ENCODE data around the gene ASIC4. TPM values are rescaled to one million over a fixed set of nuclear protein-coding genes. Genes with fewer than 3 reads are reported as not detected.

The ASIC4 gene
- polyA plus RNA-seq, 5 donors = 0.06 to 0.42 (median 0.22) TPM

GRCh38 chr2:219533930-219534661 lies 19.8 kb downstream of the ASIC4 start:
- no peak for DNase-seq

GRCh38 chr2:219536425-219536824 lies 22.1 kb downstream of the ASIC4 start:
- DNase-seq = no peak

- DNase-seq = no peak
These were observed 22.7 kb downstream of the ASIC4 start for GRCh38 chr2:219536967-219537366.

DNA sequence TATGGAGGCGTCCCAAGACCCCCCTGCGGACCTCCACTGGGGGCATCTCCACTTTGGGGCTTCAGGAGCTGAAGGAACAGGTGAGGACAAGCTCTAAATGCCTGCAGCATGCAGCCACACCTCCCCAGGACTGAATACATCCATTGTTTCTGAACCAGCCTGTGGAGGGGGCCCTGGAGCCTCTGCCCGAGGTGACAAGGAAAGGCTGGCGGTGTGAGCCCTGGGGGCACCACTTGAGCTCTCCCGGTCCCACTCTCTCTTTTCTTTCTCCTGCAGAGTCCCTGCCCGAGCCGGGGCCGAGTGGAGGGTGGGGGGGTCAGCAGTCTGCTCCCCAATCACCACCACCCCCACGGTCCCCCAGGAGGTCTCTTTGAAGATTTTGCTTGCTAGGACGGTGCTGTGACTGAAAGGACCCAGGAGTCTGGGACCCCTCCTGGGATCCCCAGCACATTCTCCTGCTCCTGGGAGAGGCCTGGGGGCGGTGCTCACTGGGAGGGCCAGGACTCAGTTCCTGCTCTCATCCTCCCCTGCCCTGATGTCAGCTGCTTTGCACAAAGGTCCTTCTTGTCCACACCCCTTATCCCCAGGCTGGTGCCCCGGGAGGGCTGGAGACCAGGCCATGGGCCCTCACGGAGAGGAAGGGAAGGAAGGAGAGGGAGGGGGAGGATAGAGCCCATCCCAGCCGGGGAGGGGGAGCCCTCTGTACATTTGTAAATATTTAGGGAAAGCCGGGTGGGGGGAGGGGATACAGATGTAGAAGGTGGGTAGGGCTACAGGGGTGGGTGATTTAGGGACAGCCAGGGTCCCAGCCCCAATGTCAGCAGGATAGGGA lies 23.6 kb downstream of the ASIC4 start:
- DNase-seq = peak in 1 of 2 donors; percentile 42

DNA sequence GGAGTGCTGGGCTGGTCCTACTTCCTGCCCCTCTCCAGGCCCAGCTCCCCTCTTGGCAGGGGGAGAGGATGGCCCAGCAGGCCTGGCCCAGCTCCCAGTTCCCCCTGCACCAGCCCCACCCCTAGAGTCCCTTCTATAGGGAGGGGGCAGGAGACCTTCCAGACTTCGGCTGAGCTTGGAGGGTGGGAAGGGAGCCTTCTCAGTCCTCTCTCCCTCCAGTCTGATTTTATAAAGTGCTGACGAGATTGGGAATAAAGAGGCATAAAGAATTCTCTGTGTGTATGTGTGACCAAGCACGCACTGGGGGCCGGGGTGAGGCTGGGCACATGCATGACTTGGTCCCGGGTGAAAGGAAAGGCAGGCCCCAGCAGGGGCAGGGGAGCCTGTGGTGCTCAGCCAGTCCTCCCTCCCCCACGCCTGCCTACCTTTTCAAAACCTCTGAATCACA lies 24.2 kb downstream of the ASIC4 start:
- DNase-seq = peak; percentile 61 to 69

DNA sequence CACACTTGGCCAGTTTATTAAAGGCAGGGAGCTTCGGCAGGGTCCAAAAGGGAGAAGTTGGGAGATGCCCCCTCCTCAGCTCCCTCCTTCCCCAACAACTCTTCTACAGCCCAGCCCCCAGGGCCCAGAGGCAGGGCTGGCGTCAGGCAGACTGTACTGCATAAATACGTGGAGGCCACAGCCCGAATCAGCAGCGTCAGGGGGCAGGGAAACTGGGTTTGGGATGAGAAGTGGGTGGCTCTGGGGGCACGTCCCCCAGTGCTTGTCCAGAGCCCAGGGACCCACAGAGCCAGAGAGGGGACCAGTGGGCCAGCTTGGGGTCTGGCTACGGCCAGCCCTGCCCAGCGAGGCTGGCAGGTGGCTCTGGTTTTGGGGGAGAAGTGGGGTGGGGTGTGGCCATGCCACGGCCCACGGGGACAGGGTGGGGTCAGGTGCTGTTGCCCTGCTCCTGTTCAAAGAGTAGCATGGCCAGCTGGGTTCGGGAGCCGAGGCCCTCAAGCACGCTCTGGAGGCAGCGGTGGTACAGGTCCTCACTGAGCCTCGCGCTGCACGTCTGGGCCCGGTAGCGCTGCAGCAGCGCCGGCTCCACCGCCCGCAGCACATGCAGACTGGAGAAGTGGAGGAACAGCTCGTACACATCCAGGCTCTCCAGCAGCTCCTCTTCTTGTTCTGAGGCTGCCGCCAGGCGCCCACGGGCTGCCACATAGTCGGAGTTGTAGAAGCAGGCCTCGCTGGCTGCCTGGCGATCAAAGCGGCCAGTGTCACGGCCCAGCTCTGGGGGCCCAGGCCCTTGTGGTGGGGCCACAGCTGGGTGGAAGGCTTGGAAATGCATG lies 24.9 kb downstream of the ASIC4 start:
- no peak for DNase-seq

DNA sequence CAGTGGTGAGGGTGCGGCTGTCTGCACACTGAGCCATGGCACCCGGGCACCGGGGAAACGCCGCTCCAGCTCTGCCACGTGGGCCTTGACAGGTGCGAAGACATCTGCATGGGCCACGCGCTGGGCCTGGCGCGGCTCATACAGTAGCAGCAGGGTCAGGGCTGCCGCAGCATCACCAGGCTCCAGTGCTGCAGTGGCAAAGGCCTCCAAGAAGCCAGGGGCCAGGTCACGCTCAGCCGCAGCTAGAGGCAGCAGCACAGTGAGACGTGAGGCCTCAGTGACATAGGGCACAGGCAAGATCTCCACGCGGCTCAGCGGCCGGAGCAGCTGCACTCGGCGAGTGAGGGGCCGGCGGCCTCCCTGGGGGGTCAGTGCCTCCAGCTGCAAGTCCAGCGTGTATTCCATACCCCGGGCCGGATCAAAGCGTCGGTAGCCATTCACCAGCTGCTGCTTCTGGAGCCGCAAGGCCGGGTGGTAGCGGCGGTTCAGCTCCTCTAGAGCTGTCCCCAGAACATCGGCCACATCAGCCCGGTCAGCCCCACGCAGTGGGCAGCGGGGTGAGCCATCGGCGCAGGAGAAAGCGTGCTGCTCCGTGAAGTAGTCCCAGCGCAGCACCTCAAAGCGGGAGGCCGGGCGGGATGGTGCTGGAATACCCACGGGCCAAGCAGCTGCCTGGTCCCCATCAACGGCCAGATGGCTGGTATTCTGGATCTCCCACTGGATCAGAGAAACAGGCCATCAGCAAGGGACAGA lies 25.8 kb downstream of the ASIC4 start:
- no peak for DNase-seq

DNA sequence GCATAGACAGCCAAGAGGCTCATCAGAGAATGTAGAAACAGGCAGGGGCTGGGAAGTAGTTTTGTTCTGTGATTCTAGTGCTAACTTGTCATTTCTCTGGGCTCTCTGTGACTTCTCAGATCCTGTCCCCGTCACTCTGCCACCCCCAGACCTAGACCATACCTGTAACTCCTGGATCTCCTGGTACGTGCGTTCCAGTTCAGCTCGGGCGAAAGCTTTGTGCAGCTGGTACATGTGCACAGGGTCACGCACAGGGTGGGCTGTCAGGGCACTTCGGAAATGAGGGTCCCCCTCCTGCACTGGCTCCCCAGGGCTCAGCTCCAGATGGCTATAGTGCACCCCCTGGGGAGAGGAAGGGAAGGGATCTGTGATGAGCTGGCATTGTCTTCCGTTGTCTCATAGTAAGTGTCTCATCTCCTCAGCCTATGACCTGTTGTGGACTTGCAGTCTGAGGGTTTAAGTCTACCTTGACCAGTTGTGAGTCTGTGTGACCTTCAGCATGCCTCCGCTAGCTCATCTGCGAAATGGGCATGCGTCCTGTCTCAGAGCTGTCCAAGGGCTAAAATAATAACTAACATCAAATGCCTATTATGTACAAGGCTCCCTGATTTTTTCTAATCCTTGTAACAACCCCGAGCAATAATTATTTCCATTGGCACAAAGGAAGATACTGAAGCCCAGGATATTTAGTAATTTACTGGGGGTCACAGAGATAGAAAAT lies 26.7 kb downstream of the ASIC4 start:
- no peak for DNase-seq

DNA sequence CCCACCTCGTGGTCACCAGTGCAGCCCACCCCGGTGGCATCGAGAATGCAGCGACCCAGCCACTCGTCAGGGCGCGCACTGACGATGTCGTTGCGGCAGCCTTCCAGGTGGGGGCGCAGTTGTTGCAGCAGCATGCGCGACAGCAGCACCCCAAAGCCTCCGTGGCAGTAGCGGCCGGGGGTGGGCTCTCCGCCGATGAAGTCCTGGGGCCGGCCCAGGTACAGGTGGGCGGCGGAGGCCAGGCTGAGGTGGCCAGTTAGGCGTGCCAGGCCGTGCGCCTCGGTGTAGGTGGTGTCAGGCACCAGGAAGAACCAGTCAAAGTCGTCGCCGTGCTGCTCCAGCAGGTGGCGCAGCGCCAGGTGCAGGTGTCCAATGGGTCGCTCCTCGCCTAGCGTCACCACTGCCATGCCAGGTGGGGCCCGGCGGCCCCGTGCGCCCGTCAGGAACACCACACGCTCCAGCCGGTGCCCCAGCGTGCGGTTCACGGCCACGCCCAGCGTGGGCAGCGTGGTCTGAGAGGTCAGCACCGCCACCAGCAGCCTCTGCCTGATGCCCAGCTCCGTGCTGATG lies 27.4 kb downstream of the ASIC4 start:
- DNase-seq = peak; percentile 75

DNA sequence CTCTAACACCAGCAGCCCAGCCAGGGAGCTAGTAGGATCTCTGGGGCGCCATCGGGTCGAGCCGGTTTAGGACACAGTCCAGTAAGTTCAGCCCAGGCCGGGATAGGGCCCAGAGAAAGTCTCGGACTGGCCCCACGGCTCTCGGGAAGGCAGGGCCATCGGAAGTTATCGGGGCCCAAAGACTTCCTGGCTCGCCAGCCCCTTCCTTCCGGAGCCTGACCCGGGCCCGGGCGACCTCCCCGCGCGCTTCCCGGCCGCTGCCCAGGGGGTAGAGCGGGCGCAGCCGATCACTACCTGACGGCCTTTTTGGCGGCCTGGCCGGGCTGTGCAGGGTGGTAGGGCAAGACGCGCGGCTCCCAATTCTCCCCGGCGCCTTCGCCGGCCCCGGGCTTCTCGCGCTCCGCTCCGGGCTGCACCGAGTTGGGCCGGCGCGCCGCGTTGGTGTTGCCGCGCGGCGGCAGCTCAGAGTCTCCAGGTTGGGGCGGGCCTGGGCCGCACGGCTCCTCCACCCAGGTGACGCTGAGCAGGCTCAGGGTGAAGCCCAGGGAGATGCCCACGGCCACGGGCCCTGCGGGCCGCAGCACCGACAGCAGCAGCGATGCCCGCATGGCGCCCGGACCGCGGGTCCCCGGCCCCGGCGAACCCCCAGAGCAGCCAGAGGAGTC lies 28.8 kb downstream of the ASIC4 start:
- DNase-seq = no peak

GRCh38 chr2:219543596-219544358 lies 29.5 kb downstream of the ASIC4 start, which contains the start of the genes CHPF and TMEM198:
Gene CHPF, minus strand, starts transcription at chr2:219543809. Its CDS starts 271 bp downstream, at chr2:219543538.
Gene TMEM198, plus strand, starts transcription at chr2:219544028. Its CDS starts 700 bp downstream, at chr2:219544728.
- peak; percentile 99 for DNase-seq

DNA sequence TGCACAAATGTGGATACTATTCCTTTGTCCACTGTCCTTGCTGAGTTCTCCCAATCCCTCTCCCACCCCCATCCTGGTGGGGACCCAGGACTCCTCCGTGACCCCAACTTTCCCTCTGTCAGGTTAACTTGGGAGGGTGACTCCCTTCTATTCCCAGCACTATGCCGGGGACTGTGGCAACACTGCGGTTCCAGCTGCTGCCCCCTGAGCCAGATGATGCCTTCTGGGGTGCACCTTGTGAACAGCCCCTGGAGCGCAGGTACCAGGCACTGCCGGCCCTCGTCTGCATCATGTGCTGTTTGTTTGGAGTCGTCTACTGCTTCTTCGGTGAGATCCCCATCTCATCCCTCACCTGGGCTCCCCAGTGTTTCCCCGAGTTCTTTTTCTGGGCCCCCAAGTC lies 30.3 kb downstream of the ASIC4 start:
- DNase-seq = no peak

DNA sequence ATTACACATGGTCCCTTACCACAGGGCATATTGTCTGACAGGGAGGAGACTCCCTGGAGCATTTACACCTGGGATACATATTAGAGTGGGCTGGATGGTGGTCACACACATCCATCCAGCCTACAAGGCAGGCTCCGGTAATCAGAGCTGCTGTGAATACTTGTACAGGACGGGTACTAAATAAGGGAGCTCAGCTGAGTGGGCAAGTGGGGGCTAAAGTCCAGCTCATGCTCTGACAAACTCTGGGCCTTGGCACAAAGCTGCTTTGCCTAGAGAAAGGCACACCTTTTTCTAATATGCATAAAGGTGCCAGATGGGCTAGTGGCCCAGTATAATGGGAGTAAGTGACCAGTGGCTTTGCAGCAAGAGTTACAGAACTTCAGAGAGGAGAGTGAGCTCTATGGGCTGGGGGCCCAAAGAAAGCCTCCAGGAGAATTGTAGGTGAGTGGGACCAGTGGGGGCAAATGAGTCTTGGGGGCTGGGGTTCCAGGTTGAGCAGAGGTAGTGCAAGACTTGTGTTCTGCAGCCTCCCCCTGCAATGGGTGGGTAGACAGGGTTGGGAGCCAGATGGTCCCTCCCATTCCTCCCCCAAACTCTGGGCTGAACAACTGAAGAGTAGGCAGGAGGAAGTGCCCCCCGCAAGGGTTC lies 31.1 kb downstream of the ASIC4 start:
- DNase-seq = no peak

GRCh38 chr2:219545943-219546352 lies 31.7 kb downstream of the ASIC4 start:
- DNase-seq = no peak

- DNase-seq = no peak
These were observed 33.3 kb downstream of the ASIC4 start for GRCh38 chr2:219547621-219548020.

- no peak for DNase-seq
These were observed 34.7 kb downstream of the ASIC4 start for GRCh38 chr2:219548990-219549389.

DNA sequence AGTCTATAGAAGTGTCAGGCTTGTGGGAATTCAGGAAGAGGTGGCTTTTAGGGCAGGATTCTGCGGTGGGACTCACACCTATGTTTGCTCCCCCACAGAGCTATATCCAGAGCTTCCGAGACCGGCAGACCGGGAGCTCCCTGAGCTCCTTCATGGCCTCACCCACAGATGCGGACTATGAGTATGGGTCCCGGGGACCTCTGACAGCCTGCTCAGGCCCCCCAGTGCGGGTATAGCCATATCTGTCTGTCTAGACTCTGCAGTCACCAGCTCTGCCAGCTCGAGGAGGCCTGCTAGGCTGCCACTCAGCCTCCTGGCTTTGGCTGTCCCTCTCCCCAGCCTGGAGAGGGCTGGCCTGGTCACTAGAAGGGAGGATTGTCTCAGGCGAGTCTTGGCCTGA lies 35.3 kb downstream of the ASIC4 start:
- no peak for DNase-seq
